HFFc6 (cell line): ENCODE results near the gene UNC13D. TPM values are rescaled to one million over a fixed set of nuclear protein-coding genes. Genes with fewer than 3 reads are reported as not detected.

Experiments used
- DNase-seq: peaks from one replicate; pipeline ENCODE4 v3.0.0-alpha.2; 2018
- H3K27ac Mint-ChIP-seq: 2 replicates; pipeline ENCODE4 v1.8.0; 2020; ENCODE audit warnings: mild to moderate bottlenecking, mixed read lengths
- H3K27me3 Mint-ChIP-seq: 2 replicates; pipeline ENCODE4 v1.8.0; 2021; ENCODE audit warnings: mild to moderate bottlenecking, moderate library complexity, mixed read lengths; ENCODE audit not compliant: insufficient read depth
- H3K36me3 Mint-ChIP-seq: 2 replicates; pipeline ENCODE4 v1.8.0; 2021; ENCODE audit warnings: low read depth, mixed read lengths
- H3K4me1 Mint-ChIP-seq: 2 replicates; pipeline ENCODE4 v1.8.0; 2020; ENCODE audit warnings: low read depth, mixed read lengths
- H3K4me3 Mint-ChIP-seq: 2 replicates; pipeline ENCODE4 v1.8.0; 2020; ENCODE audit warnings: mild to moderate bottlenecking, moderate library complexity, mixed read lengths
- H3K9me3 Mint-ChIP-seq: 2 replicates; pipeline ENCODE4 v1.8.0; 2020; ENCODE audit warnings: mild to moderate bottlenecking, mixed read lengths
- CTCF ChIP-seq: fragments of 200-600 bp; sonication (generic); IDR thresholded peaks from 2 replicates; pipeline ENCODE4 v1.5.0; 2021; ENCODE audit warnings: antibody characterized with exemption, mild to moderate bottlenecking
- total RNA-seq, 6 experiments: library from RNA; stranded (reverse); fragmentation: NEBNext Ultra II Directional; extraction: Animal tissue kit (Norgen Biotek cat#: 25700); gene quantifications; 2 replicates in 1 of 6; 3 replicates in 5 of 6; pipeline ENCODE4 v1.2.3, GENCODE V29; 2021

Gene UNC13D
- total RNA-seq, 6 experiments from 2014 or later: 0.17 to 0.78 (median 0.24) TPM

- H3K27ac Mint-ChIP-seq: no peak overlapping the region
- no peak overlapping the region for H3K4me3 Mint-ChIP-seq
- no peak for DNase-seq
- no peaks in the 10 kb centered on the region for H3K9me3 Mint-ChIP-seq
- peaks cover 2% of the 10 kb centered on the region for H3K27me3 Mint-ChIP-seq
- TF ChIP-seq CTCF: no peak
- H3K36me3 Mint-ChIP-seq: no peaks in the 10 kb centered on the region
- peaks cover 5% of the 10 kb centered on the region for H3K4me1 Mint-ChIP-seq
Measured at GRCh38 chr17:75809631-75810111, 34.5 kb downstream of the UNC13D start.

- no peaks in the 10 kb centered on the region for H3K36me3 Mint-ChIP-seq
- no peaks in the 10 kb centered on the region for H3K9me3 Mint-ChIP-seq
- peaks cover 2% of the 10 kb centered on the region for H3K27me3 Mint-ChIP-seq
- H3K27ac Mint-ChIP-seq: no peak overlapping the region
- H3K4me1 Mint-ChIP-seq: no peaks in the 10 kb centered on the region; the same call in 1 of the 2 replicates
- DNase-seq: no peak
- H3K4me3 Mint-ChIP-seq: no peak overlapping the region
- no peak for TF ChIP-seq CTCF
Measured at GRCh38 chr17:75808905-75809621, 35.1 kb downstream of the UNC13D start.

- Mint-ChIP-seq H3K27me3 (peaks cover 2% of the 10 kb centered on the region), H3K4me3 (no peak overlapping the region), H3K9me3 (no peaks in the 10 kb centered on the region), H3K27ac (no peak overlapping the region), H3K36me3 (no peaks in the 10 kb centered on the region), H3K4me1 (no peaks in the 10 kb centered on the region)
- TF ChIP-seq CTCF: no peak
- no peak for DNase-seq
Measured at GRCh38 chr17:75808549-75808904, 35.7 kb downstream of the UNC13D start.

- Mint-ChIP-seq H3K27me3 (peaks cover 2% of the 10 kb centered on the region), H3K27ac (no peak overlapping the region), H3K4me1 (no peaks in the 10 kb centered on the region), H3K4me3 (no peak overlapping the region), H3K36me3 (no peaks in the 10 kb centered on the region), H3K9me3 (no peaks in the 10 kb centered on the region)
- TF ChIP-seq CTCF: no peak
- DNase-seq: no peak
Measured at GRCh38 chr17:75807861-75808260, 36.3 kb downstream of the UNC13D start.

GRCh38 chr17:75806822-75807500, 37.2 kb downstream of the UNC13D start:
- H3K4me1 Mint-ChIP-seq: no peaks in the 10 kb centered on the region
- H3K4me3 Mint-ChIP-seq: no peak overlapping the region
- H3K27ac Mint-ChIP-seq: no peak overlapping the region
- H3K36me3 Mint-ChIP-seq: no peaks in the 10 kb centered on the region
- no peak for DNase-seq
- peaks cover 2% of the 10 kb centered on the region for H3K27me3 Mint-ChIP-seq
- H3K9me3 Mint-ChIP-seq: no peaks in the 10 kb centered on the region
- TF ChIP-seq CTCF: no peak
